ENCODE data around the gene AXIN1.

Gene AXIN1

GRCh38 chr16:322476-323143 is 29.9 kb downstream of the AXIN1 start:
- H3K4me1 Mint-ChIP-seq (ENCODE audit: low read depth): peaks cover 25% of the 10 kb centered on the region
- H3K9me3 Mint-ChIP-seq: no peaks in the 10 kb centered on the region
- no peak overlapping the region for H3K27ac Mint-ChIP-seq
- H3K36me3 Mint-ChIP-seq (ENCODE audit: low read depth): peaks cover 2% of the 10 kb centered on the region
- H3K4me3 Mint-ChIP-seq: no peak overlapping the region
- no peaks in the 10 kb centered on the region for H3K27me3 Mint-ChIP-seq (ENCODE audit: low read depth)

DNA sequence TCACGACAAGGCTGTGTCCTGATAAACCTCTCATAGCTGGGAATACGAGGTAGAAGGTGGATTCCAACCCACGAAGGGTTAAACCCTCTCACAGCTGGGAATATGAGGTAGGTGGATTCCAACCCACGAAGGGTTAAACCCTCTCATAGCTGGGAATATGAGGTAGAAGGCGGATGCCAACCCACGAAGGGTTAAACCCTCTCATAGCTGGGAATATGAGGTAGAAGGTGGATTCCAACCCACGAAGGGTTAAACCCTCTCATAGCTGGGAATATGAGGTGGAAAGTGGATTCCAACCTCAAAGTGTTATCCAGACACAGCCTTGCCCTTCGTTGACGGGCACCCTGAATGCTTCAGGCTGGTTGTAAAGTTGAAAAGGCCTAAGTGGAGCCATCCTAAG is 31.0 kb downstream of the AXIN1 start:
- Mint-ChIP-seq H3K9me3 (no peaks in the 10 kb centered on the region), H3K4me1 (ENCODE audit: low read depth) (peaks cover 25% of the 10 kb centered on the region), H3K36me3 (ENCODE audit: low read depth) (peaks cover 2% of the 10 kb centered on the region), H3K27ac (no peak overlapping the region), H3K27me3 (ENCODE audit: low read depth) (no peaks in the 10 kb centered on the region), H3K4me3 (no peak overlapping the region)

DNA sequence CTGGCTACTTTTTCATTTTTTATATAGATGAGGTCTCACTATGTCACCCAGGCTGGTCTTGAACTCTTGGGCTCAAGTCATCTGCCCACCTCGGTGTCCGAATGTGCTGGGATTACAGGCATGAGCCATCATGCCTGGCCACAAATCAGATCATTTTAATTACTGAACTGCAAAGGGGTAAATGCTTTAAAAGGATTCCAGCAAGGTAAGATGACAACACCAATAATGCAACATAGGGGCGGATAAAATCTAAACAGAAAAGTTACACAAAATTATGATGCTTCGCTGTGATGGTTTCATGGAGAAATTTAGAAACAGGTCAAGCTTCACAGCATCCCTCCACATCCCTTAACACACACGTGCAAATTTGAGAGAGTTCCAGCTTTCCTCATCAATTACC is 32.3 kb downstream of the AXIN1 start:
- no peak overlapping the region for H3K4me3 Mint-ChIP-seq
- H3K4me1 Mint-ChIP-seq (ENCODE audit: low read depth): peaks cover 20% of the 10 kb centered on the region
- H3K36me3 Mint-ChIP-seq (ENCODE audit: low read depth): peaks cover 2% of the 10 kb centered on the region
- H3K27ac Mint-ChIP-seq: no peak overlapping the region
- no peaks in the 10 kb centered on the region for H3K9me3 Mint-ChIP-seq
- no peaks in the 10 kb centered on the region for H3K27me3 Mint-ChIP-seq (ENCODE audit: low read depth)

DNA sequence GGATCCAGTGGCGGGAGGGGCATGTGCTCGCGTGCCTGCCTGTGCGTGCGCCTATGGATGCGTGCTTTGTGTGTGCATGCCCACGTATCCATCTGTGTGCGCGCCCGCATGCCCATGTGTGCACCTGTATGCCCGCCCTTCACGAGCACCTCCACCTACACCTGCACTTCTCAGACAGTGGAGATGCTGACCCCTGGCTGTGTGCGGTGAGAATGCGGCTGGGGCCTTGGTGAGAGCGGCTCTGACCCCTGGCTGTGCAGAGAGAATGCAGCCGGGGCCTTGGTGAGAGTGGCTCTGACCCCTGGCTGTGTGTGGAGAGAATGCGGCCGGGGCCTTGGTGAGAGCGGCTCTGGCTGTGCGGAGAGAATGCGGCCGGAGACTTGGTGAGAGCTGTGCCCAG is 33.9 kb downstream of the AXIN1 start:
- no peak overlapping the region for H3K4me3 Mint-ChIP-seq
- peaks cover 7% of the 10 kb centered on the region for H3K4me1 Mint-ChIP-seq (ENCODE audit: low read depth)
- H3K36me3 Mint-ChIP-seq (ENCODE audit: low read depth): peaks cover 3% of the 10 kb centered on the region
- H3K27ac Mint-ChIP-seq: no peak overlapping the region
- H3K27me3 Mint-ChIP-seq (ENCODE audit: low read depth): no peaks in the 10 kb centered on the region
- no peaks in the 10 kb centered on the region for H3K9me3 Mint-ChIP-seq

DNA sequence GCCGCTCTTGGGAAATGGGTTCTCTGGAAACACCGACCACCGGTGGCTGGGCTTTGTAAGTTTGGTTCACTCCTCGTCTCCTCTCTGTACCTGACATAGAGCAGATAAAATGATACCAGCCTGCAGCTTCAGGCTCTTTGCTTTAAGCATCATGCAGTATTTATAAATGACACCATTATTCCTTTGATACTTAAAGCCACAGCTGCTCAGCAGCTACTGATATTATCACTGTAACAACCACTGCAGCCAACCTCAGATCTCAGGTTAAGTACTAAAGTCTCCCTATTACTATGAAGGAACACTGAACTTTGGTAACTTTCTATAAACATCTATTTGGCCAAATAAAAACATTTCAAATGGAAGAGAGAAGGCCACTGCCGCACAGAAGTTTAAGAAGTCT is 34.9 kb downstream of the AXIN1 start:
- peaks cover 3% of the 10 kb centered on the region for H3K36me3 Mint-ChIP-seq (ENCODE audit: low read depth)
- no peak overlapping the region for H3K4me3 Mint-ChIP-seq
- no peaks in the 10 kb centered on the region for H3K27me3 Mint-ChIP-seq (ENCODE audit: low read depth)
- H3K27ac Mint-ChIP-seq: no peak overlapping the region
- H3K9me3 Mint-ChIP-seq: no peaks in the 10 kb centered on the region
- peaks cover 6% of the 10 kb centered on the region for H3K4me1 Mint-ChIP-seq (ENCODE audit: low read depth)

GRCh38 chr16:316741-317464 is 35.6 kb downstream of the AXIN1 start:
- H3K27me3 Mint-ChIP-seq (ENCODE audit: low read depth): no peaks in the 10 kb centered on the region
- H3K36me3 Mint-ChIP-seq (ENCODE audit: low read depth): peaks cover 3% of the 10 kb centered on the region
- H3K27ac Mint-ChIP-seq: no peak overlapping the region
- peaks cover 6% of the 10 kb centered on the region for H3K4me1 Mint-ChIP-seq (ENCODE audit: low read depth)
- H3K4me3 Mint-ChIP-seq: no peak overlapping the region
- no peaks in the 10 kb centered on the region for H3K9me3 Mint-ChIP-seq

- Mint-ChIP-seq H3K4me3 (no peak overlapping the region), H3K9me3 (no peaks in the 10 kb centered on the region), H3K27ac (no peak overlapping the region), H3K4me1 (ENCODE audit: low read depth) (peaks cover 6% of the 10 kb centered on the region), H3K36me3 (ENCODE audit: low read depth) (peaks cover 8% of the 10 kb centered on the region), H3K27me3 (ENCODE audit: low read depth) (no peaks in the 10 kb centered on the region)
These were observed 37.7 kb downstream of the AXIN1 start for GRCh38 chr16:314795-315299.

GRCh38 chr16:314351-314750 is 38.2 kb downstream of the AXIN1 start:
- peaks cover 5% of the 10 kb centered on the region for H3K4me1 Mint-ChIP-seq (ENCODE audit: low read depth)

GRCh38 chr16:311725-312124 is 40.8 kb downstream of the AXIN1 start:
- Mint-ChIP-seq H3K4me3 (no peak overlapping the region), H3K36me3 (ENCODE audit: low read depth) (peaks cover 9% of the 10 kb centered on the region)

More at GRCh38 chr16:314351-314750, 38.2 kb downstream of the AXIN1 start:
- peaks cover 9% of the 10 kb centered on the region for H3K36me3 Mint-ChIP-seq (ENCODE audit: low read depth)
- H3K4me3 Mint-ChIP-seq: no peak overlapping the region
- H3K27me3 Mint-ChIP-seq (ENCODE audit: low read depth): no peaks in the 10 kb centered on the region
- H3K9me3 Mint-ChIP-seq: no peaks in the 10 kb centered on the region
- H3K27ac Mint-ChIP-seq: no peak overlapping the region

DNA sequence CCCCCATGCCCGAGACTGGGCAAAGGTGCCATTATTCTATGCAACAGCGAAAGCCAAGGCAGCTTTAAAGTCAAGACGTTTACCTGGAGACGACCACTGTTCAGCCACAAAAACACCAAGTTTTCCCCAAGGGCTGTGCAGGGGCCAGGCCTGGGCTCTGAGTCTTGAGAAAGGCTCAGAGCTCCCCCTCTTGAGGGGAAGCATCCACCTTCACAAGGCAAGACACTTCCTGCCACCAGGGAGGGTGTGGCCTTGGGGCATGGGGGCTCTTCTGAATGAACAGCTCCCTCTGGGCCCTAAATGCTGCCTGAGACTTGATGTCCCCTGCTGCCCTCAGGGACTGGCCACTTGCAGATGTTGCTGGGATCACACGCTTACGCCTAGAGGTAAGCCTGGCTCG is 43.0 kb downstream of the AXIN1 start:
- no peaks in the 10 kb centered on the region for H3K9me3 Mint-ChIP-seq
- no peaks in the 10 kb centered on the region for H3K27me3 Mint-ChIP-seq (ENCODE audit: low read depth)
- H3K27ac Mint-ChIP-seq: no peak overlapping the region
- H3K4me1 Mint-ChIP-seq (ENCODE audit: low read depth): peaks cover 3% of the 10 kb centered on the region
- H3K36me3 Mint-ChIP-seq (ENCODE audit: low read depth): peaks cover 11% of the 10 kb centered on the region
- H3K4me3 Mint-ChIP-seq: no peak overlapping the region

More at GRCh38 chr16:311725-312124, 40.8 kb downstream of the AXIN1 start:
- Mint-ChIP-seq H3K9me3 (no peaks in the 10 kb centered on the region), H3K4me1 (ENCODE audit: low read depth) (peaks cover 6% of the 10 kb centered on the region), H3K27me3 (ENCODE audit: low read depth) (no peaks in the 10 kb centered on the region), H3K27ac (no peak overlapping the region)

DNA sequence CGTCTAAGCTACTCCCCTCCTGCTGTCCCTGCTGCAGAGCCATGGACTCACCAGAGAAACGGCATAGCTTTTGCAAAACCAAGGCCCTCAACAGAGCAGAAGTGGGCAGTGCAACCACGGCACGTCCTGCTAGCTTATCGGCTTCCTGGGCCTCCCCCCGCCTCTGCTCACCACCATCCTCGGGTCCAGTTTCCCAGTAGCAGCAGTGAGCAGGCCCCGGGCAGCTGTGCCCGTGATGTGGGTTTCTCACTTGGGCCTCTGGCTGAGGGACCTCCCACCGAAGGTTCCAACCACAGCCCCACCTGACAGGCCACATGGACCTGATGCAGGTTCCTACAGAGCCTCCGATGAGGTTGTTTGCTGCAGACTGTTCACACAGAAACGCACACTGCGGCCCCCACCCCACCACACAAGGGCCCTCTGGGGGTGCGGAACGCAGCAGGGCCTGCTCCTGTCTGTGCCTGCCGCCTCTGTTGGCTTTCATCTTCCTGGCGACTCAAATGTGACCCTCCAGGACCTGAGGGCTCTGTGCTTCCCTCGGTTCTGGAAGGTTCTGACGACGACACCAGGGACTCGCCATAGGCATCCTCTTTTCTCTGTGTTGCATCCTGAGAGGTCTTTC is 44.7 kb downstream of the AXIN1 start:
- Mint-ChIP-seq H3K36me3 (ENCODE audit: low read depth) (peaks cover 11% of the 10 kb centered on the region), H3K4me3 (no peak overlapping the region), H3K9me3 (no peaks in the 10 kb centered on the region), H3K27me3 (ENCODE audit: low read depth) (no peaks in the 10 kb centered on the region), H3K4me1 (ENCODE audit: low read depth) (peaks cover 3% of the 10 kb centered on the region), H3K27ac (no peak overlapping the region)

- H3K27ac Mint-ChIP-seq: no peak overlapping the region
- H3K27me3 Mint-ChIP-seq (ENCODE audit: low read depth): no peaks in the 10 kb centered on the region
- no peaks in the 10 kb centered on the region for H3K9me3 Mint-ChIP-seq
- H3K4me1 Mint-ChIP-seq (ENCODE audit: low read depth): peaks cover 3% of the 10 kb centered on the region
- no peak overlapping the region for H3K4me3 Mint-ChIP-seq
- H3K36me3 Mint-ChIP-seq (ENCODE audit: low read depth): peaks cover 11% of the 10 kb centered on the region
These were observed 45.6 kb downstream of the AXIN1 start for GRCh38 chr16:306911-307370.

DNA sequence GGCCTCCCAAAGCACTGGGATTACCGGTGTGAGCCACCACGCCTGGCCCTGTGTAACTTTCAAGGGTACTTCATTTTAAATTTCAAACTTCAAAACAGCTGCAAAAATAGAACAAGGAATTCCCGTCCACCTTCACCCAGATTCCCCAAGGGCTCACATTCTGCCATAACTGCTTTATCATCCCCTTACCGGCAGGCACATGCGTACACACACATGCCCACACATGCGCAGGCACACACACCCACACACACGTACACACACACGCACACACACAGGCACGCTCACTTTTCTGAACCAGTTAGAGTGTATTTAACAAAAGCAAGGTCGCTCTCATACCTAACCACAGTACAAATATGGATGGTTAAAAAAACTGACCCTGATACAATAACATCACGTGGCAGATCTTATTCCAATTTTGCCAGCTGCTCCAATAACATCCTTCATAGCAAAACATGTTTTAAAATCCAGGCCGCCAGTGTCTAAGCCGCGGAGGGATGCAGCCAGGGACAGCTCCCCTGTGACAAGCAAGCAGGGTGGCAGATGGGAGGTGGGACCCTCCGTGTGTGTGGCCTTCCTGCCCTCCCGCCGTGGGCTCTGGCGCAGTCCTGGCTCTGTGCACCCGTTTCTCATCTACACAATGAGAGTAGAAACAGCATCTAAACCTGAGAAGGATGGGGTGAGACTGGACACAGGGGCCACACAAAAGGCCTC is 46.5 kb downstream of the AXIN1 start:
- Mint-ChIP-seq H3K36me3 (ENCODE audit: low read depth) (peaks cover 6% of the 10 kb centered on the region), H3K9me3 (no peaks in the 10 kb centered on the region), H3K27ac (no peak overlapping the region), H3K4me1 (ENCODE audit: low read depth) (peaks cover 3% of the 10 kb centered on the region), H3K4me3 (no peak overlapping the region), H3K27me3 (ENCODE audit: low read depth) (no peaks in the 10 kb centered on the region)

- Mint-ChIP-seq H3K36me3 (ENCODE audit: low read depth) (peaks cover 3% of the 10 kb centered on the region), H3K9me3 (no peaks in the 10 kb centered on the region), H3K27me3 (ENCODE audit: low read depth) (no peaks in the 10 kb centered on the region), H3K27ac (no peak overlapping the region), H3K4me3 (no peak overlapping the region), H3K4me1 (ENCODE audit: low read depth) (no peaks in the 10 kb centered on the region)
These were observed 48.6 kb downstream of the AXIN1 start for GRCh38 chr16:303760-304505.

Measured in T-helper 1 cell treated with Interleukin-12 subunit alpha and Interleukin-12 subunit beta and Interleukin-4 antibody, amounts not matched to agents 30 μg/mL and 1 μg/mL, for 36 hours (primary cell).